Suprapubic skin (tissue), 4 donors: ENCODE measurements around the gene CABS1. TPM values are rescaled to one million over a fixed set of nuclear protein-coding genes. Genes with fewer than 3 reads are reported as not detected.

ENCODE experiments used
- DNase-seq, 2 donors: peaks; one replicate each; pipeline ENCODE4 v3.0.0-alpha.2; 2019; ENCODE audit warnings: low spot score in 2 of 2
- H3K27ac ChIP-seq: fragments of 200-600 bp; sonication (generic); one replicate; pipeline ENCODE4 v1.5.1; 2019
- H3K27me3 ChIP-seq: fragments of 200-600 bp; sonication (generic); one replicate; pipeline ENCODE4 v1.5.1; 2019
- H3K36me3 ChIP-seq: fragments of 200-600 bp; sonication (generic); one replicate; pipeline ENCODE4 v1.5.1; 2019
- H3K4me1 ChIP-seq: fragments of 200-600 bp; sonication (generic); one replicate; pipeline ENCODE4 v1.5.1; 2019
- H3K4me3 ChIP-seq: fragments of 200-600 bp; sonication (generic); one replicate; pipeline ENCODE4 v1.5.1; 2019; ENCODE audit warnings: mild to moderate bottlenecking
- H3K9me3 ChIP-seq: fragments of 200-600 bp; sonication (generic); one replicate; pipeline ENCODE4 v1.5.1; 2019
- CTCF ChIP-seq, 2 donors: fragments of 200-600 bp in 1 of 2; fragments of 450-650 bp in 1 of 2; sonication (generic) in 1 of 2; IDR thresholded peaks; one replicate each; pipeline ENCODE4 v1.5.1; 2016 to 2019; ENCODE audit warnings: antibody characterized with exemption in 2 of 2, mild to moderate bottlenecking in 1 of 2, moderate library complexity in 1 of 2
- EP300 ChIP-seq: sonication (generic); formaldehyde crosslinking; IDR thresholded peaks from one replicate; pipeline ENCODE4 v1.6.1; 2017; ENCODE audit warnings: antibody characterized with exemption
- POLR2A ChIP-seq, 2 donors: fragments of 450-650 bp; IDR thresholded peaks; one replicate each; pipeline ENCODE4 v1.6.1; 2017; ENCODE audit warnings: antibody characterized with exemption in 2 of 2, mild to moderate bottlenecking in 2 of 2, moderate library complexity in 2 of 2
- POLR2AphosphoS5 ChIP-seq, 3 donors: sonication (generic); formaldehyde crosslinking; IDR thresholded peaks; one replicate each; pipeline ENCODE4 v1.6.1; 2017; ENCODE audit warnings: antibody characterized with exemption in 3 of 3
- WGBS: methylation state at CpG from one replicate; pipeline ENCODE4 v1.1.5; 2018; 5-methylcytosine and 5-hydroxymethylcytosine counted together
- total RNA-seq, 4 donors: library from RNA; depleted of rRNA; stranded (reverse); fragments of >200 nt; gene quantifications; one replicate each; pipeline ENCODE4 v1.1.0, GENCODE V29; 2016

The CABS1 gene
- total RNA-seq, 4 donors from 2014 or later, result not detected

- Histone ChIP-seq H3K9me3 (no peaks in the 10 kb centered on the region), H3K4me3 (no peak within 1 kb of the TSS), H3K4me1 (no peaks in the 10 kb centered on the region), H3K36me3 (no peaks in the 10 kb centered on the region), H3K27ac (no peak within 1 kb of the TSS), H3K27me3 (no peaks in the 10 kb centered on the region)
- no peak for TF ChIP-seq CTCF (IDR thresholded peaks at IDR 0.05)
- no peak for TF ChIP-seq POLR2A (IDR thresholded peaks at IDR 0.05)
- TF ChIP-seq POLR2AphosphoS5 (IDR thresholded peaks at IDR 0.05), result no peak
- no peak for TF ChIP-seq EP300
- no peak for DNase-seq
- 87% methylated on average over 3 of the region's 3 CpGs for WGBS
These were observed 25.7 kb downstream of the CABS1 start, which contains the start of gene SMR3A for GRCh38 chr4:70360460-70360859. Gene SMR3A, plus strand, starts transcription at chr4:70360760. Its CDS starts 1,356 bp downstream, at chr4:70362116.

GRCh38 chr4:70364002-70364401, 29.2 kb downstream of the CABS1 start:
- WGBS, result 93% methylated on average over 5 of the region's 5 CpGs
- no peaks in the 10 kb centered on the region for H3K4me1 ChIP-seq
- no peaks in the 10 kb centered on the region for H3K36me3 ChIP-seq
- DNase-seq, result no peak
- TF ChIP-seq POLR2A (IDR thresholded peaks at IDR 0.05), result no peak
- no peak for TF ChIP-seq CTCF (IDR thresholded peaks at IDR 0.05)
- TF ChIP-seq EP300, result no peak
- TF ChIP-seq POLR2AphosphoS5 (IDR thresholded peaks at IDR 0.05), result no peak
- no peaks in the 10 kb centered on the region for H3K27me3 ChIP-seq
- H3K9me3 ChIP-seq, result no peaks in the 10 kb centered on the region
- H3K27ac ChIP-seq, result no peak overlapping the region
- H3K4me3 ChIP-seq, result no peak overlapping the region

- TF ChIP-seq EP300 (no peak), POLR2A (IDR thresholded peaks at IDR 0.05) (no peak), POLR2AphosphoS5 (IDR thresholded peaks at IDR 0.05) (no peak), CTCF (IDR thresholded peaks at IDR 0.05) (no peak)
- Histone ChIP-seq H3K36me3 (no peaks in the 10 kb centered on the region), H3K27me3 (no peaks in the 10 kb centered on the region), H3K4me3 (no peak overlapping the region), H3K4me1 (no peaks in the 10 kb centered on the region), H3K27ac (no peak overlapping the region), H3K9me3 (no peaks in the 10 kb centered on the region)
- no peak for DNase-seq
- 32% methylated on average over 2 of the region's 2 CpGs for WGBS
These were observed 30.7 kb downstream of the CABS1 start for GRCh38 chr4:70365479-70365878.

GRCh38 chr4:70367813-70368212, 33.0 kb downstream of the CABS1 start:
- no peaks in the 10 kb centered on the region for H3K4me1 ChIP-seq
- no peak overlapping the region for H3K4me3 ChIP-seq
- TF ChIP-seq EP300 (no peak), POLR2A (IDR thresholded peaks at IDR 0.05) (no peak), CTCF (IDR thresholded peaks at IDR 0.05) (no peak), POLR2AphosphoS5 (IDR thresholded peaks at IDR 0.05) (no peak)
- no peak overlapping the region for H3K27ac ChIP-seq
- DNase-seq, result no peak
- WGBS, result 95% methylated on average over 1 of the region's 1 CpG
- H3K27me3 ChIP-seq, result no peaks in the 10 kb centered on the region
- no peaks in the 10 kb centered on the region for H3K36me3 ChIP-seq
- H3K9me3 ChIP-seq, result no peaks in the 10 kb centered on the region

- Histone ChIP-seq H3K9me3 (no peaks in the 10 kb centered on the region), H3K4me1 (no peaks in the 10 kb centered on the region), H3K27ac (no peak overlapping the region), H3K27me3 (no peaks in the 10 kb centered on the region), H3K4me3 (no peak overlapping the region), H3K36me3 (no peaks in the 10 kb centered on the region)
- 92% methylated on average over 4 of the region's 4 CpGs for WGBS
- TF ChIP-seq POLR2A (IDR thresholded peaks at IDR 0.05) (no peak), CTCF (IDR thresholded peaks at IDR 0.05) (no peak), POLR2AphosphoS5 (IDR thresholded peaks at IDR 0.05) (no peak), EP300 (no peak)
- no peak for DNase-seq
These were observed 37.2 kb downstream of the CABS1 start for GRCh38 chr4:70371987-70372386.
